GM18870 (cell line): ENCODE results near the gene ZNF507.

ENCODE experiments used
- ATAC-seq: cut with Tn5 transposase; IDR thresholded peaks from one replicate; pipeline ENCODE4 v1.9.1; 2021; ENCODE audit warnings: moderate library complexity; ENCODE audit not compliant: unreplicated experiment

ZNF507 gene

DNA sequence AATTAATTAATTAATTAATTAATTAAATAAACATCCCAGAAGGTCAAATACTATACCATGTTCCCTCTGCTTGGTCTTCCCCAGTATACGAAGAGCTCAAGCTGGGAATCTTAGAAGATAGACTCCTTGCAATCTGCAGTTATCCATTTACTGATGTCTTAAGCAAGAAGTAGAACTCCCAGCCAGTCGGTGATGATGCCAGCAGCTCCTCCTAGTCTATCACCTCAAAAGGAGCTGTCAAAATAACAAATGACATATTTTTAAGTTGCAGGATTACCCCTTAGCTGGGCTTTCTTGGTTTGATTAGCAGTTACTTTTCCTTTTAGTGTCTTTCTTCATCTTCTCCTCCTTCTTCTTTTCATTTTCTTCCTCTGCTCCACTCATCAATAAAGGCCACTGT lies 6.0 kb upstream of the ZNF507 start:
- ATAC-seq: no peak

DNA sequence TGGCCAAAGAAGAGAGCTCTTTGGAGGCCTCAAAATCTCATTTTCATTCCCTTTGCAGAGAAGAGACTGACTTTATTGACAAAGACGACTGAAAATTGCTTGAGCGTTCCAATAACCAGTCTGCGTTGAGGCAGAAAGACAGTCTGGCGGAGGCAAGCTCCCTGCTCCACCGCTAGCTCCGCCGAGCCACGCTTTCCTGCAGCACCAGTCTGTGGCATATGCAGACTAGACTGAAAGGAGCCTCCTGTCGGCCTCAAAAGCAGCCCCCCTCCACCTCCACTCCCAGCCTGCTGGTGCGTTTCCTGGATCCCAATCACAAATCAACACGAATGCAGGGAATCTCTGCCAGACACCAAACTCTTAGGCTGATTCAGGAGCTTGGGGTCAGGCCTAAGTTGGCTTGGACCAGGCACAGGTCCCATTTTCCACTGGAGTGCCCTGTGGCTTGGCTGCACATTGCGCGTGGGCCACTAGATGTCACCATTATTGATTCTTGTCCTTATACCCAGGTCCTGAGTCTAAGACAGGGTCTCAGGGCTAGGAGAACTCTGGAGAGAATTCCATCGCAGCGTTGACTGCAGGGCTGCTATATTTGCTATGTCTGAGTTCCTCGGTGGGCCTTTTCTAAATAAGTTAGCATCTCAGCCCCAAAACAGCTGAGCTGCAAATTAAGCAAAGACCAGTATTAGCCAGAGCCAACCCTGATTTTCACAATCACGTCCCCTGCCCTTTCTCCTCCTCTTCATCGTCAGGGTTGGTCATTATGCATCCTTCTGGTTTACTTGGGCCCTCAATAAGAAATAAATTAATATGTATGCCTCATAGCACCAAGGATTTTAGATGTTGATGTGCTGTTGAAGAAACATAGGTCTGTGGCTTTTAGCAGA lies 5.2 kb upstream of the ZNF507 start:
- ATAC-seq: no peak

DNA sequence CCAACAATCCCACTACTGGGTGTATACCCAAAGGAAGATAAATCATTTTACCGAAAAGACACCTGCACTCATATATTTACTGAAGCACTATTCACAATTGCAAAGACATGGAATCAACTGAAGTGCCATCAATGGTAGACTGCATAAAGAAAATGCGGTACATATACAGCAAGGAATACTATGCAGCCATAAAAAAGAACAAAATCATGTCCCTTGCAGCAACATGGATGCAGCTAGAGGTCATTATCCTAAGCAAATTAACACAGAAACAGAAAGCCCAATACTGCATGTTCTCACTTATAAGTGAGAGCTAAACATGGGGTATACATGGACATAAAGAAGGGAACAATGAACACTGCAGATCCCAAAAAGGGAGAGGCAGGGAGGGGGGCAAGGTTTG lies 2.7 kb upstream of the ZNF507 start:
- no peak for ATAC-seq

DNA sequence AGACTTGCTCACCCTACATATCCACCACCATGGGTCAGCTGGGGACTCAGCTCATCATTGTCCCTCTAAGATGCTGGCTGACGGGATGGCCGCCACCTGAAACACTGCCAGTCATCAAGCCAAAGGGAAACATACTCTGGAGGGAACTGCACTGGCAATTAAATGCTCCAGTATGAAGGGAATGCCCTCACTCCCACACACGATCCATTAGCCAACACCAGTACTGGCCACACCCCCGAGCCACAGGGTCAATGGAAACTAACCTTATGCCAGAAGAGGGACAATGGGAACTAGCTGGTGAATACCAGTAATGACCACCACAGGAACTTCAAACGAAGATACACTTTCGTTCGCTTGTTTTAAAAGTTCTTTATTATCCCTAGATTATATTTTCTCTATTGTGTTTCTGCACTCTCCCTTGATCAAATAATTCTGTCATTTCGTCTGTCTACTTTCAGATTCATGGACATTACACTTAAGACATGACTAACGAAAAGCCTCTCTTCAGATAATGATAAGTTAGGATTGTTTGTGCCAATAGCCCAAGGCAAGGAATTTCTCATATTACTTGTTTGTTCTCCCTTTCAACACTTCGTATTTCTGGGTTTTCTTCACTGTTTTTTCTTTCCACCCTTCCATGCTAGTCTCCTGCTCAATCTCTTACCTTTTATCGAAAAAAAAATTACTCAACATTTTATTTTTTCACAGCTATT lies 1.7 kb upstream of the ZNF507 start:
- no peak for ATAC-seq

DNA sequence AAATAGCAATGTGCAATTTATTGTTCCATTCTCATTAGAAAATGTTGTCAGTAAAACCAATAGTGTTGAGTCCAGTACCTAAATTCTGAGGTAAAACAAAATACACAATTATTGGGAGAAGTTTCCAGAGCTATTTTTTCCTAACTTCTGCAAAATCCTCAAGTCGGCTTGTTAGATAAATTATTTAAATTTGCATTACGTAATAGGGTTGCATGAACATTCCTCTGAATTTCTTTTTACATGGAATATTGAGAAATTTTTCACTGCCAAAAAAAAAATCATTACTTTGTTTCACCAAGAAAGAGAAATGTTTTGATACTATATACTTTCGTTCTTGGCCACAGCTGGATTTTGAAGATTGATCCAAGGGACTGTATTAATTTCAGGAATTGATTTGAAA lies 1.5 kb downstream of the ZNF507 start:
- no peak for ATAC-seq

DNA sequence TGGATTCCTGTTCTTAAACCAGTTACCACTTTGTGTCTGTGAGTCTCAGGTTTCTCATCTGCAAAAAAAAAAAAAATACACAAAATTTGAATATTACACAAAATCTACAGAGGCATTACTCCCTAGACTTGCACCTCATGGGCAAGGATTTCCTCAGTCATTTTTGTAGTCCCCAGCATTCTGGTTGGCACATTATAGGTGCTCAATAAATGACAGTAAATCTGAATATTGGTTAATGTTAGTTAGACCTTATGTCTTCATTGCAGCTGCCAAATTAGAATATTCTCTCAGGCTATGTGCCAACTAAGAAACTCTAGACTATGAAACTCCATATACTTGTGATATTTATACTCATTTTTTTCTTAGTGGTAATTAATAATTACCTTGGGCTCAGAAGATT lies 2.2 kb downstream of the ZNF507 start:
- ATAC-seq: no peak

DNA sequence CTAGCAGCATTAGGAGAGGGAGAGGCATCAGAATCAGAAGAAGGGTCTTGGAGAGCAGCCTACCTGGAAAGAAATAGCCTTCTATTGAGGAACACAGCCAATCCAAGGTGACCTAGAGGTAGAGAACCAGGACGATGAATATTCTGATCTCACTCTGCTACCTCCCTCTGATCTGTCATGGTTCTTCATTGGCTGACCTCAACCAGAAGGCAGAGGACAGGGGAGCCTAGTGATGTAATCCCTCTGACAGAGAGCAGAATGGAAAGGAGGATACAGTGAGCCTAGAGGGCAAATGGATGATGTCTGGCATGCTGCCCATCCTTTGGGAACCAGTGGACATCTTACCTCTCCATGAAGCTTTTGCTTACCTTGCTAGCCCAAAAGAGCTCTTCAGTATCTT lies 3.6 kb downstream of the ZNF507 start:
- no peak for ATAC-seq

DNA sequence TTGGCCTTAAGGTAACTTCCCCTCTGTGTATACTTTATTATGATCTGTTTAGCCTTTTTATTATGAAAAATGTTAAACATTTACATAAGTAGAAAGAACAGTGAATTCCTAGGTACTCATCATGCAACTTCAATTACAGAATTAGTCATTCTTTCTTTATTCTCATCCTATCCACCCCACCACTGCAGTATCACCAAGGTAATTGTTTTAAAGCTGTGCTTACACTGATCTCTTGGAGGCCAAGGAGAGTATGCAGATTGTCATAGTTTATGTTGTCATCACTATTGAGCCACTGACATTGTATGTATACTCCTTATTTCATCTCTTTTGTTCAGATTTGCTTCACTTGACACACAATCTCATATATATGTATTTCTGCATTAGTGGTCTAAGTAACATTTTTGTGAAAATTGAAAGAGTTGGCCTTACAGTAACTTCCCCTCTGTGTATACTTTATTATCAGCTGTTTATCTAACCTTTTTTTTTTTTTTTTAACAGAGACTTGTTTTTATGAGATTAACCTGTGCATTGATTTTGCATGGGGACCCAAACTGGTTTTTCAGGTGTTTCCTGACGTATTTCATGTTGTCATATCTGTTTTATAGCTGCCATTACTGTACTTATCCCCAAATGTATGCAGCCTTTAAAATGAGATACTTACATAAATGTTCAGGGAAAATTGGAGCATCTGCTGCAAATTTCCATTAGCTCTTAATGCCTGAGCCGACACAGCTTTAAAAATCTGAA lies 4.5 kb downstream of the ZNF507 start:
- no peak for ATAC-seq

DNA sequence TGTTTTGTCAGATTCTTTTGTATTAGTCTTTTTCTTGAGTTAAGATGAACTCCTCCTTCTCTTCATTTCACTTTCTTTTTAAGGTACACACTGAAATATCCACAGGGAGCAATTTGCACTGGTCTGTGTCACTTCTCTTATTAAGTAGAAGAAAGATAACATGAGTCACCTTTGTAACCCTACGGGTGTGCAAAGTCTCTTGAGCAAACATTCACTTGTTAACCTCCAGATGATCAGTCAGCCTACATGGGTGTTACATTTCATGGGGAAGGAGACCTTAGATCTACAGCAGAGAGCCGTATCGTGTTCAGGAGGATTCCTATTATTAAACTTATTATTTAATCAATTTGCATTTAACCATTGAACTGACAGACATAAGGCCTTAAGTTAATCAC lies 5.1 kb downstream of the ZNF507 start:
- ATAC-seq: no peak

DNA sequence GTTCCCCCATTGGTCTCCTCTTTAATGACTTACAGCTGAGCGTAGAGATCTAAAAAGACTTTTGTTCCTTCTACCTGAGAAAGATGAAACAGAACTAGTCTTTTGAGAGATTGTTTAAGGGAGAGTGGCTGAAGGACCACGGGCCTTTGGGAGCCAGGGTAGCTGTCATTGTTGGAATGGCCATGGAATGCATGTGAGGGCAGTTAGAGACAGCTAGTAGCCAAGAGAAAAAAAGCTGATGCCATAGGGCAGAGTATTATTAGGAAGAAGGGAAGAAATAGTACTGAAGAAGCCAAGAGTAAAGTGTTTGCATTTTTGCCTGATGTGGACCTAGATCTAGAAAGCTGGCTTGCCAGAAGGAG lies 5.6 kb downstream of the ZNF507 start:
- ATAC-seq: no peak

DNA sequence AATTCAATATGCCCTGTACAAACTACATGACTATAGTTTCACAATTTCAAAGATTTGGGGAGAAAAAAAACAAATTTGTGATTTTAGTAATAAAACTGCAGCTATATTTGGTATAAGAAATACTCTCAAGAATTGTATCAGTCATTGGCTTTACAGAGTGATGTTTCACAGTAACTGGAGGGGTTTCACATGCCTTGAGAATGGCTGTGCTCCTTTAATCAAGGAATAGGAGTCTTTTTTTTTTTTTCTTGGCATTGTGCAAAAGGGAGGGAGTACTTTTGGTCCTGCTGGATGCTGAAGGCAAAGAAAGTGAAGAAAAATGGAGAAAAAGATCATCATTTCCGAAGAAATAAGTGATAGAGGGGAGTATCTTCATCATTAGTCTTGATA lies 6.8 kb downstream of the ZNF507 start:
- no peak for ATAC-seq

DNA sequence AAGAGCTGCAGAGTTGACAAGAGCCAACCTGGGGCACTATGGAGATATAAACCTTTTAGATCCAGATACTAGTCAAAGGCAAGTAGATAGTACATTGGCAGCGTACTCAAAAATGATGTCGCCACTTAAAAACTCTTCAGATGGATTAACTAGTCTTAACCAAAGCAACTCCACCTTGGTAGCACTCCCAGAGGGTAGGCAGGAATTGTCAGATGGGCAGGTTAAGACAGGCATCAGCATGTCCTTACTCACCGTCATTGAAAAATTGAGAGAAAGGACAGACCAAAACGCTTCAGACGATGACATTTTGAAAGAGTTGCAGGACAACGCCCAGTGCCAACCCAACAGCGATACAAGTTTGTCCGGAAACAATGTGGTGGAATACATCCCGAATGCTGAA lies 8.9 kb downstream of the ZNF507 start:
- no peak for ATAC-seq

DNA sequence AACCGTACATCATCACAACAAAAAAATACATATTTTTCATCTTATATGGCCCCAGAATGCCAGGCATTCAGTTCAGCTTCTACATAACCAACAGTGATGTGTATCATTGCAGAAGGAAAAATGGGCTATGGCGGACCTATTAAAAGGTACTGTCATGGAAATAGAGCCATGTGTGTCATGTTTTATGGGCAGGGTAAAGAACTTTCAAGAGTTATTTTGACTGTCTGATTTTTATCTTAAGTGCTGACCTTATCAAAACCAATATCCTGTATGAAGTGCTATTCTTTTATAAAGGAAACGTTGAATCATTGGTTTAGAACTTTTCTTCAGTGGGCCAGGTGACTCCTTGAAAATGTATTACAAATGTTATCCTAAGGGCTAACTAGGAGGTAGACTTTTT lies 9.9 kb downstream of the ZNF507 start:
- ATAC-seq: no peak

DNA sequence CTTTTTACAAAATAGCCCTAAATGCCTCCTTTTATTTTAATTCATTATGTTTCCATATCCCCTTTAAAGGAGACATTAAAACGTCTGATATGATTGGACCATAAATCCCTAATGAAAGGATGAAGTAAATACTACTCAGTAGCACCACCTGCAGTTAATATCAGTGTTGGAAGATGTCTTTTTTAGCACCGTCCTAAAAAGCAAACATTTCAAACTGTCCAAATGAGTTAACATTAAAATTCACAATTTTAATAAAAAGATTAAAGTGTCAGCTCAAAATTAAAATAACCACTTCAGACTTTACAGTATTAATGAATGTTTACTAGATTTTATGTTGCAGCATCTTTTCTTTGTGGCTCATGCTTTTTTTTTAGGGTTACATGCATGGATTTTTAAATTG lies 12.3 kb downstream of the ZNF507 start:
- ATAC-seq: no peak

DNA sequence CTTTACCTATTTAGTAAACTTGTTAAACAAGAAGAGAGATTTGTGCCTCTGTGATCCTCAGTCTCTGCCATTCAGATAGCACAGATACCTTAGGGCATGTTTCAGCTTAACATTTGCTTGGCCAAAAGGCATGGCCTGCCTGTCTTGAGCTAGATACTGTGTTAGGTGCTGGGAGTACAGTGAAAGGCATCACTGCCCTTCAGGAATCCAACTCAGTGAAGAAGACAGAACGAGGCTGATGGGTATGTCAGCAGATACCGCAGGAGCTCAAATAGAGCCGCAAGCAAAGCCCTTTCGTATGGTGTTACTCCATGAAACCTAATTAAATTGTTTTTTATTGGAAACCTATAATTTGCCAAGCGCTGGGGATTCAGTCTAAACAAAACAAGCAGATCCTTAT lies 12.9 kb downstream of the ZNF507 start:
- no peak for ATAC-seq

DNA sequence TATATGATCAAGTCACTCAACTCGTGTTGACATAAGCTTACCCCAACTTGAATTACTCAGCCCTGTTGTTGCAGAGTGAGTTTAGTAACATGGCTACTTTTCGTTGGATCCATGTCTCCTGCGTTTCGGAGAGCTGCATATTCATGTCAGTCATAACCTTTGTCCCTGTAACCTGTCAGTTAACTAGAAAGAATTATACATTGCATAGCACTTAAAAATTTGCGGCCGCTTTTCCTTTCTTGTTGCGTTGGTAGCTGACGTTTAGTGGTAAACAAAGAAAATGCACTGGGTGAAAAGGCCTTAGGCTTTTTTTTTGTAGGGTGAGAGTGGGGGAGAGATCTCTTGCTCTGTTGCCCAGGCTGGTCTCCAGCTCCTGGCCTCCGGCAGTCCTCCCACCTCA lies 14.2 kb downstream of the ZNF507 start:
- ATAC-seq: no peak

DNA sequence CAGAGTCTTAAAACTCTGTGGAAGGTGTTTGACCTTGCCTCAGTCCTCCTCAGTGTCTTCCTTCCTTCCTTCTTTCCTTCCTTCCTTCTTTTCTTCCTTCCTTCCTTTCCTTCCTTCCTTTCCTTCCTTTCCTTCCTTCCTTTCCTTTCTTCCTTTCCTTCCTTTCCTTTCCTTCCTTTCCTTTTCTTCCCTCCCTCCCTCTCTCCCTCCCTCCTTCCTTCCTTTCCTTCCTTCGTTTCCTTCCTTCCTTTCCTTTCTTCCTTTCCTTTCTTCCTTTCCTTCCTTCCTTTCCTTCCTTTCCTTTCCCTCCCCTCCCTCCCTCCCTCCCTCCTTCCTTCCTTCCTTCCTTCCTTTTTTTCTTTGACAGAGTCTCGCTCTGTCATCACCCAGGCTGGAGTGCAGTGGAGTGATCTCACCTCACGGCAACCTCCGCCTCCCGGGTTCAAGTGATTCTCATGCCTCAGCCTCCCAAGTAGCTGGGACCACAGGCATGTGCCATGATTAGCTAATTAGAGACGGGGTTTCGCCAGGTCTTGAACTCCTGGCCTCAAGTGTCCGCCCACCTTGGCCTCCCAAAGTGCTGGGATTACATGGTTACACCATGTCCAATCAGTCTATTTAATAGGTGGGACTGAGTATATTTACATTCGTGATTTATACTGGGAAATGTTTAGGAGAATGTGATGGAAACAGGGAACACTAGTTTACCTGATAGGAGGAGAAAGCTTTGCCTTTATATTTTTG lies 16.3 kb downstream of the ZNF507 start:
- ATAC-seq: no peak

DNA sequence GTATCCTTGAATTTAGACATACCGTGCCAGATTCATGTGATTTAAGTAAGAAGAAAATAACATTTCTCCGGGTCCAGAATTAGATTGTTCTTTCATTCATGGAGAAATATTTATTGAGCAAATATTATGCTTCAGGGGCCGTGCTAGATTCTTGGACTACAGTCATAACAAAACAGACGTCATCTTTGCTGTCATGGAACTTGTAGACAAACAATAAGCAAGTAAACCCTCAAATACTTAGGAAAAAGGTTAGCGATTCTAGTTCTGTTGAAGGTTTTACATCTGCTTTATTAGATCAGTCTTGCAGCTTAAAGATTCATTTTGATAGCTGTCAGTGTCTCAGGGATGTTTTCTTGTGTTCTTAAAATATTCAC lies 16.9 kb downstream of the ZNF507 start:
- ATAC-seq: no peak

DNA sequence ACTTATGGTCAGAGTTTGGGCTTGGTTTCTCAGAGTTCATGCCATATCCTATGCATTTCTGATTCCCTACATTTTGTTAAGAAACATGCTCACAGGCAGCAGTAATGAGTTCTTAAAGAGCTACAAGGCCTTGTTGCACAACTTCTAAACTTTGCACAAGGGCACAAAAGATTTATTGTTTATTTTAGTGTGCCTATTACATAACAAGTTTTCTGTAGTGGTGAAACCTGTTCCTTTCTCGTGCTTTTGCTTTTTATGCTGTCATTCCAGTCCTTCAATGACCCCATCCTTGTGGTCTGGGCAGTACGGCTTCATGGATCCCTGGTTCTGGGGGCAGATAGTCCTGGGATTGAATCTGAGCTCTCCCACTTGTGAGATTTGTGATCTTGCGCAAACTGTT lies 17.8 kb downstream of the ZNF507 start:
- no peak for ATAC-seq

DNA sequence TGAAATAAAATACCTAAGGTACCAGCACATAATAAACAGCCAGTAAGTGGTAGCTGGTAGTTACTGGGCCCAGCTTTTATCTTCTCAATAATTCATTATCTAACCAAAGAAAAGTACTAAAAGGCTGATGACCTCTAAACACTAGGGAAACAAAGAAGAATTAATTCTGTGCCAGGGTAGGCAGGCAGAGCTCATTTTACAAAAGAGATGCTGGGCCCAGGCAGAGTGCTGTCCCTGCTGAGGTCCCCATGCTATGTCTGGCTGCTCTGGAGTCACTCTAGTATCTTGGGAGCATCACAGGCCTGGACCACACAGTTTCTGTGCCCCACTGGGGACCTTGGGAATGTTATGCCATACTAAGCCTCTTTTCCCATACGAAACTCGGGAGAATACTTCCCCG lies 18.2 kb downstream of the ZNF507 start:
- ATAC-seq: no peak

DNA sequence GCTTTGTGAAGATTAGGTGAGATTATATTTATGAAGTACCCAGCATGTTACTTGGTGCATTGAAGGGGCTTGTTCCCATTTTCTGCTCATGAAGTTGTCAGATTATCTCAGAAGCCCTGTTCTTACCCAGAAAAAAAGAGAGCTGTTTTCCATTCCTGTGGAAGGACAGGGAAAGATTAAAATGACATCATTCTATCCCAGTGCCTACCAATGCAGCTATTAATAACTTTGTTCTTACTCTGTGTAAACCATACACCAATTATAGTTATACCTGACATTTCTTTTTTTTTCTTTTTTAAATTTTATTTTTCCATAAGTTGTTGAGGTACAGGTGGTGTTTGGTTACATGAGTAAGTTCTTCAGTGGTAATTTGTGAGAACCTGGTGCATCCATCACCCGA lies 18.6 kb downstream of the ZNF507 start:
- no peak for ATAC-seq
